NCI-H774 (cell line): ENCODE measurements around the gene TXN2.
"Not testable (repeated sequence)": the region's sequence is repeated elsewhere in the genome, so short reads cannot be mapped to it uniquely, and the experiment has no call there.

ENCODE experiments used
- DNase-seq: peaks from one replicate; lab custom pipeline; 2025; lab: John Stamatoyannopoulos, UW

The TXN2 gene

DNA sequence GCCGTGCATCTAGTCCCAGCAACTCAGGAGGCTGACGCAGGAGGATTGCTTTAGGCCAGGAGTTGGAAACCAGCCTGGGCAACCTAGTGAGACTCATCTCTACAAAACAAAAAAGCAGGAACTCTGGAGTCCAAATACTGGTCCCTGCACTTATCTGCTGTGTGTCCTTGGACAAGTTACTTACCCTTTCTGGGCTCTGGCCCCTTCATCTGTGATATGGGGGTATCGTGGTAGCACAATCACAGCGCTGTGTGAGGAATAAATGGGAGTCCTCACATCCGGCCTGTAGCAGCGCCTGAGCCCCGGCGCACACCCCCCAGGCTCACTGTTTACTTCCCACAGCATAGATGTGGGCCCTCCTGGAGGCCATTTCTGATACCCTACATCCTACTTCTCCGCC is 49.5 kb downstream of the TXN2 start:
- no peak for DNase-seq

DNA sequence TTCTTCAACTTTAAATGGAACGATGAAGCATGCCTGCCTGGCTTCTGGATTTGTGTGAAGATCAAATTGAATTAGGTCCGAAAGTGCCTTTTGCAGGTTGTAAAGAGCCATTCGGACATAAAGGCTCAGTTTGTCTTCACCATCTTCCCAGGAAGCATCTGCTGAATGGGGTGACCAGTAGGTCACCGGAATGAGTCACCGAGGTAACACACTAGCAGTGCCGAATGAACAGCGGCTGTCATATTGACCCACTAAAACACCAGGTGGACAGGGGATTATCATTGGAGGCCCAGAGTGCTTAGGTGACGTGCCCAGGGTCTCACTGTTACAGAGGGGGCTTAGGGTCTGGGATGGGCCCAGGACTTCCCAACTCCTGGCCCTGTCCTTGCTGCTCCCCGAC is 50.6 kb downstream of the TXN2 start:
- DNase-seq: no peak

DNA sequence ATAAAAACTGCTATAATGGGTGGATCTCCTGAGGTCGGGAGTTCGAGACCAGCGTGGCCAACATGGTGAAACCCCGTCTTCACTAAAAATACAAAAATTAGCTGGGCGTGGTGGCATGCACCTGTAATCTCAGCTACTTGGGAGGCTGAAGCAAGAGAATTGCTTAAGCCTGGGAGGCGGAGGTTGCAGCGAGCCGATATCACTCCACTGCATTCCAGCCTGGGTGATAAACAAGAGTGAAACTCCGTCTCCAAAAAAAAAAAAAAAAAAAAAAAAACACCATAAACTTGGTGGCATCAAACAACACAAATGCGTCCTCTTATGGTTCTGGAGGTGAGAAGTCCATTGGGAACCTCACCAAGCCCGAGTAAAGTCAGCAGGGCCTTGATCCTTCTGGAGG is 53.5 kb downstream of the TXN2 start:
- DNase-seq: not testable (repeated sequence)

- DNase-seq: no peak
Observed at GRCh38 chr22:36425977-36426523, 55.4 kb downstream of the TXN2 start.

DNA sequence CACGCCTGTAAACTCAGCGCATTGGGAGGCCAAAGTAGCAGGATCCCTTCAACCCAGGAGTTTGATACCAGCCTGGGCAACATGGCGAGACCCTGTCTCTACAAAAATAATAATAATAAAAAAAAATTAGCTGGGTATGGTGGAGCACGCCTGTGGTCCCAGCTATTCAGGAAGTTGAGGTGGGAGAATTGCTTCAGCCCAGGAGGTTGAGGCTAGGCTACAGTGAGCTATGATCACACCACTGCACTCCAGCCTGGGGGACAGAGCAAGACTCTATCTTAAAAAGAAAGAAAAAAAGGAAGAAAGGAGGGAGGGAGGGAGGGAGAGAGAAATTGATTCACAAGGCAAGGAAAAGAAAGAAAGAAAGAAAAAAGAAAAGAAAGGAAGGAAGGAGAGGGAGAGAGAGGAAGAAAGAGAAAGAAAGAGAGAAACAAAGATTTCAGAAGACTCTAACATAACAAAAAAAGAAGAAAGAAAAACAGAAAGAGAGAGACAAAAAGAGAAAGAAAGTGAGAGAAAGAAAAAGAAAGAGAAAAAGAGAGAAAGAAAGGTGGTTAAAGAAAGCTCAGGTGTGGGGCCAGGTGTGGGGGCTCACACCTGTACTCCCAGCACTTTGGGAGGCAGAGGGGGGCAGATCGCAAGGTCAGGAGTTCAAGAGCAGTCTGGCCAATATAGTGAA is 56.4 kb downstream of the TXN2 start:
- no peak for DNase-seq

DNA sequence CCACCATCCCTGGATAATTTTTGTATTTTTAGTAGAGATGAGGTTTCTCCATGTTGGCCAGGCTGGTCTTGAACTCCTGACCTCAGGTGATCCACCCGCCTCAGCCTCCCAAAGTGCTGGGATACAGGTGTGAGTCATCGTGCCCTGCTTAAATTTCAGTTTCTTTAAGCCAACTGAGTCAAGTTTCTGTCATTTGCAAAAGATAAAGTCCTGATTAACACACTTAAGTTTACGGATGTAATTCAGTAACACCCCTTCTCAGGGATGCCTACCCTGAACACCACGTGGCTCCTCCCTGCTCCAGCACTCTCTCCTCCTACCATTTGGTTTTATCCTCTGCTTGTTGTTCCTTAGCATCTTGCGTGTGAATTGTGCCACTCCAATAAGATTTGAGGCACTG is 57.0 kb downstream of the TXN2 start:
- DNase-seq: not testable (repeated sequence)

DNA sequence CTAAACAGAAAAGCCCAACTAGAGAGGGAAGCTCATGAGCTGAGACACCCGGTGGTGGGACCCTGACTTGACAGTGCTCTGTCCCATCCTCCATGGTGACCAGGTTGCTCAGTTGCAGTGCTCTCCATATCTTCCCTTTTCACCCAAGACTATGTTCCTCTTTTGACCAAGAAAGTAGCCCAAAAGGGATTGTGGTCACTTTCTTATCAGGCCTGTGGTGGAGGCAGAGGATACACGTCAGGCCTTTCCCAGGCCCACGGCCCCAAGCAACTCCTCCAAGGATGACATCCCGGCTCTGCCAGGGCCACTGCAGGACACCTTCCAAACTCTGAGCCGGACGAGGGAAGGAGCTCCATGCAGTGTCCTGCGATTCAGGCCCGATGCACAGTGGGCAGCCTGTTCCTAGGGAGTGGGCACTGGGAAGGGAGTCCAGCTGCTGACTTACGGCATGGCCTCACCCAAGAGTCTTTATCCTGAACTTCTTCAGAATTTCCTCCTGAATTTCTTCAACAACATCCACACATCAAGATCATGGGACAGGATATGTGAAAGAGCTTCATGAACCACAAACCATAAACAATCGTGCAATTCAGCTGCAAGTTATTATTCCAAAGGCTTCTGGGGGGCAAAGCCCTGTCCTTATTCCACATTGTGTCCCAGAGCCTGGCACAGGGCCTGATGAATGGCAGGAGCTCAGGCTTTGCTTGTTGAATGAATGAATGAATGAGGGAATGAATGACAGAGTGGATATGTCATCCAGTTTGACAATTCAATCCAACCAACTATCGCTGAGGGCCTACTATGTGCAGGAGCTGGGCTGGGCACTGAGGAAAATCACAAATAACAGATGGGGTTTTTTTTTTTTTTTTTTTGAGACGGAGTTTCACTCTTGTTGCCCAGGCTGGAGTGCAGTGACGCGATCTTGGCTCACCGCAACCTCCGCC is 57.7 kb downstream of the TXN2 start:
- DNase-seq: no peak

- no peak for DNase-seq
Observed at GRCh38 chr22:36422287-36423014, 59.0 kb downstream of the TXN2 start.

- DNase-seq: no peak
Observed at GRCh38 chr22:36419912-36420882, 61.2 kb downstream of the TXN2 start.

GRCh38 chr22:36419177-36419911 is 62.1 kb downstream of the TXN2 start:
- no peak for DNase-seq

DNA sequence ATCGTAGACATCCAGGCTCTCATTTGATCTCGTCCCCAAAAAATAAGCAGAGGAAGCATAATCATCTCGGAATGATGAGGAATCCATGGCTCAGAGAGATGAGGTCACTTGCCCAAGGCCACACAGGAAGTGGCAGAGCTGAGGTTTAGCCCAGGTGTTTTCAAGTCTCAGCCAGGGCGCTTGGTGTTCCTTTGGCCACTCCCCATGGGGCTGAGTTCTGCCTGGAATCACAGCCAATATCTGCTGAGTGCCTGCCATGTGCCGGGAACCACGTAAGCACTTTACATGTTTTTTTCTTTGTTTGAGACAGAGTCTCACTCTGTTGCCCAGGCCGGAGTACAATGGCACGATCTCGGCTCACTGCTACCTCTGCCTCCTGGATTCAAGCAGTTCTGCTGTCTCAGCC is 64.2 kb downstream of the TXN2 start:
- no peak for DNase-seq
